OCI-LY7 (cell line): ENCODE results near the gene RET.

Experiments used
- CTCF ChIP-seq: fragments of 200-600 bp; sonication (generic); conservative IDR thresholded peaks from 2 replicates; pipeline ENCODE4 v1.5.1; 2014; ENCODE audit warnings: mild to moderate bottlenecking, antibody characterized with exemption, low read length, moderate library complexity, mixed read lengths
- EZH2phosphoT487 ChIP-seq: fragments of 200-600 bp; sonication (generic); IDR thresholded peaks from 2 replicates; pipeline ENCODE4 v1.6.1; 2018; ENCODE audit warnings: low read depth, borderline replicate concordance, mild to moderate bottlenecking, mixed run types, antibody characterized with exemption, low read length, moderate library complexity, mixed read lengths

GRCh38 chr10:43141421-43141820 lies 64.6 kb downstream of the RET start:
- TF ChIP-seq CTCF, result no peak
- TF ChIP-seq EZH2phosphoT487, result no peak
